SK-N-MC (cell line): ENCODE results near the gene SLC6A6.

Experiments used
- EZH2 ChIP-seq: fragments of 200-600 bp; sonication (generic); IDR thresholded peaks from one replicate; pipeline ENCODE4 v1.6.1; 2017; ENCODE audit warnings: antibody characterized with exemption
- FOXP2 ChIP-seq: optimal IDR thresholded peaks from 2 replicates; pipeline ENCODE3; 2011; ENCODE audit warnings: mild to moderate bottlenecking, moderate library complexity; ENCODE audit not compliant: insufficient read depth; ENCODE audit errors: extremely low read length, control extremely low read depth
- POLR2AphosphoS5 ChIP-seq: IDR thresholded peaks from 2 replicates; pipeline ENCODE4 v1.6.1; 2012; ENCODE audit warnings: mild to moderate bottlenecking, low read depth, low read length, borderline replicate concordance

DNA sequence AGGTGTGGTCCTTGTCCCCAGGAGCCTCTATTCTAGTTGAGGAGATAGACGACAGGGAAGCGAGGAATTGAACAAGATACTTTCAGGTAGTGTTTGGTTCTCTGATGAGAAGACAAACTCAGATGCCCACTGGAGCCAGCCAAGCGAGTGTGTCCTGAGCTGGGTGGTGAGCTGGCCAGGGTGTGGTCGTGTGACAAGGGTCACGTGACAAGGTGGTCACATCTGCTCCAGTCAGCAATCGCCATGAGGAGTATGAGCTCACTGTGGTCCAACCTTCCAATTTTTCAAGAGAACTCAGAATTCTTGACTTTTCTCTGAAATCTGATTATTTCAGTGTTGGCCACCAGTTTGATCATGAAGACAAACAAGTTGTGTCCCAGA, 39.5 kb downstream of the SLC6A6 start:
- TF ChIP-seq EZH2, result no peak
- no peak for TF ChIP-seq POLR2AphosphoS5
- no peak for TF ChIP-seq FOXP2
